HG03060 (cell line): ENCODE data around the gene MINDY4.

Source experiments
- ATAC-seq: cut with Tn5 transposase; IDR thresholded peaks from one replicate; pipeline ENCODE4 v1.9.1; 2021; ENCODE audit warnings: low read depth, moderate number of reproducible peaks; ENCODE audit not compliant: unreplicated experiment

The MINDY4 gene

DNA sequence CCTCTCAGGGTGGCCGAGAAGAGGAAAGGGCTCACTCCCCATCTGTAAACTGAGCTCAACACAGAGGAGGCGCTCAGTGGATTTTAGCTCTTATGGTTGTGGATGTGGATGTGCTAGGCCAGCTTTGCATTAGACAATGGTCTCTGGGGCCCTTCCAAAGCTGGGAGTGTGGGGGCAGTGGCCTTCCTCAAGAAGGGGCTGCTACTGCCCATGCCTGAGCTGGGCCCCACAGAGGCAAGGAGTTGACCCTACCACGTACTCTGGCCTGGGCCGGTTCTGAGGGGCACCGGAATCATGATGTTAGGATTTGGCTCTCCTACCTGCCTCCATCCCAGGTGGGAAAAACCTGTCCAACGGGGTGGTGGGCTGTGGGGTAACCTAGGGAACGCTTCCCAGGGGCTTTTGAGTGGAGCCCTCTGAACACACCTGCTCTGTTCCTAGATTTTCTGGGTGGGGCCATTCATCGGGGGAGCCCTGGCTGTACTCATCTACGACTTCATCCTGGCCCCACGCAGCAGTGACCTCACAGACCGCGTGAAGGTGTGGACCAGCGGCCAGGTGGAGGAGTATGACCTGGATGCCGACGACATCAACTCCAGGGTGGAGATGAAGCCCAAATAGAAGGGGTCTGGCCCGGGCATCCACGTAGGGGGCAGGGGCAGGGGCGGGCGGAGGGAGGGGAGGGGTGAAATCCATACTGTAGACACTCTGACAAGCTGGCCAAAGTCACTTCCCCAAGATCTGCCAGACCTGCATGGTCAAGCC is 152.0 kb downstream of the MINDY4 start:
- ATAC-seq = no peak

DNA sequence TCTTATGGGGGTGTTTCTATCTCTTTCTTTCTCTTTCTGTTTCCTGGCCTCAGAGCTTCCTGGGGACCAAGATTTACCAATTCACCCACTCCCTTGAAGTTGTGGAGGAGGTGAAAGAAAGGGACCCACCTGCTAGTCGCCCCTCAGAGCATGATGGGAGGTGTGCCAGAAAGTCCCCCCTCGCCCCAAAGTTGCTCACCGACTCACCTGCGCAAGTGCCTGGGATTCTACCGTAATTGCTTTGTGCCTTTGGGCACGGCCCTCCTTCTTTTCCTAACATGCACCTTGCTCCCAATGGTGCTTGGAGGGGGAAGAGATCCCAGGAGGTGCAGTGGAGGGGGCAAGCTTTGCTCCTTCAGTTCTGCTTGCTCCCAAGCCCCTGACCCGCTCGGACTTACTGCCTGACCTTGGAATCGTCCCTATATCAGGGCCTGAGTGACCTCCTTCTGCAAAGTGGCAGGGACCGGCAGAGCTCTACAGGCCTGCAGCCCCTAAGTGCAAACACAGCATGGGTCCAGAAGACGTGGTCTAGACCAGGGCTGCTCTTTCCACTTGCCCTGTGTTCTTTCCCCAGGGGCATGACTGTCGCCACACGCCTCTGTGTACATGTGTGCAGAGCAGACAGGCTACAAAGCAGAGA is 152.7 kb downstream of the MINDY4 start:
- ATAC-seq = no peak

GRCh38 chr7:30924624-30925023 is 153.4 kb downstream of the MINDY4 start:
- ATAC-seq = no peak

DNA sequence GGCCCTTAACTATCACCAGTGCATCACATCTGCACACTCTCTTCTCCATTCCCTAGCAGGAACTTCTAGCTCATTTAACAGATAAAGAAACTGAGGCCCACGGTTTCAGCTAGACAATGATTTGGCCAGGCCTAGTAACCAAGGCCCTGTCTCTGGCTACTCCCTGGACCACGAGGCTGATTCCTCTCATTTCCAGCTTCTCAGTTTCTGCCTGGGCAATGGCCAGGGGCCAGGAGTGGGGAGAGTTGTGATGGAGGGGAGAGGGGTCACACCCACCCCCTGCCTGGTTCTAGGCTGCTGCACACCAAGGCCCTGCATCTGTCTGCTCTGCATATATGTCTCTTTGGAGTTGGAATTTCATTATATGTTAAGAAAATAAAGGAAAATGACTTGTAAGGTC is 153.9 kb downstream of the MINDY4 start:
- ATAC-seq = no peak

GRCh38 chr7:30925913-30926312 is 154.7 kb downstream of the MINDY4 start:
- ATAC-seq = no peak

DNA sequence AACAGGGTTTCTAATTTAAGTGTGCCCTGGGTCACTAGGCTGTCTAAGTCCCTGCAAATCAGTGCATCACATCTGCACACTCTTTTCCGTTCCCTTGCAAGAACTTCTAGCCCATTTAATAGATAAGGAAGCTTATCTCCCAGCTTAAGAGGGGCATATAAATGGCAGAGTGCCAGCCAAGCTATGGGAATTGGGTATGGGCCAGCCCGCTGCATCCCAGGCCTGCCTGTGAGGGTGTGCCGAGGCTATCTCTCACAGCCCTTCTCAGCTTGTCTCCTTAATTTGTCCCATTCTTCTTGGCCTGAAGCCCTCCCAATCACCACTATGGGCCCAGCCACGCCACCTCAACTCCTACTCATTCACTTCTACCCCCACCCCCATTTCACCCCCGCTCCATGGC is 155.1 kb downstream of the MINDY4 start:
- ATAC-seq = no peak

DNA sequence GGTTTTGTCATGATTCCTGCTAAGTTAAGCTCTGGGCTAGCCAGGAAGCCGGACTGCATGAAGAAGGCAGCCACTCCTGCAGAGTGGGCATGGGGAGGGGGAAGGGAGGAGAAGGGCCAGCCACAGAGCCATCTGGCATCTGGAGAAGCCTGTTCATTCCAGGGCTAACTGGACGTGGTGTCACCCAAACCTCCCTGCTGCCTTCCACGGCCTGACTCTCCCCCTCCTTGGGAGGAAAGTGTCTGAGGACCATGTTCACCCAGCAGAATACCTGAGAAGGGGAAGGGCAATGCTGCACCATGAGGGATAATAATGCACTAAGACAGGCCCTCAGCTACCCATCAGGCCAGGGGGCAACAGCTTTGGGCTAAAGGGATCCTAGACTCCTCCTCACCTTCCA is 155.8 kb downstream of the MINDY4 start:
- ATAC-seq = no peak

- no peak for ATAC-seq
Observed at GRCh38 chr7:30927559-30927958, 156.3 kb downstream of the MINDY4 start.

DNA sequence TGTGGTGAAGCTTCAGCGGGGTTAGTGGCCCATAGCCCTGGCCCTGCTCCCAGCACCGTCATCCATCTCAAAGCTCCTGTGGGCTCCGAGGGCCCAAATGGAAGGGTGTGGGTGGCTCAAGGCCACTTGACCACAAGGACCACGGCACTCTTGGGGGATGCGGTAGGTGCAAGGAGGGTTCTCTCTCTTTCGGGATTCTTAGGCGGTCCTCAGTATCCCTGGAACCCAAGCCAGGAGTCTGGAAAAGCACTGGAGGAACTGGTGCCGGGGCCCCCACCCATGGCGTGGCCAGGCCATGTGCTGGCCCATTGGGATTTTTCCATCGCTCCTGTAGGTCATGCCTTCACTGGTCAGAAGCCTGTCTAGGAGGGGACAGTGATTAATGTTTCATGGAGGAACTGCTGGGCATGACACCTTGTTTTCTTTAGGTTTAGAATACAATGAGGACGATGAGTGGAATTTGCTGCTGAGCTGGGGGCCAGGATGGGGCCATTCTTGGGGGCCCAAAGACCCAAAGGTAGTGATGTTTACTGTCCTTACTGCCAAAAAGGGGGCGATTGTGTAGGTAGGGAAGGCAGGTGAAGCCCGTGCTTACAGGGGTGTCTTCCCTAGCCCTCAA is 157.1 kb downstream of the MINDY4 start:
- no peak for ATAC-seq

- no peak for ATAC-seq
Observed at GRCh38 chr7:30929686-30930085, 158.5 kb downstream of the MINDY4 start.

- no peak for ATAC-seq
Observed at GRCh38 chr7:30930621-30931020, 159.4 kb downstream of the MINDY4 start.

GRCh38 chr7:30931161-30931928 is 160.1 kb downstream of the MINDY4 start:
- no peak for ATAC-seq

- ATAC-seq = no peak
Observed at GRCh38 chr7:30931929-30932540, 160.8 kb downstream of the MINDY4 start.

GRCh38 chr7:30932562-30932961 is 161.3 kb downstream of the MINDY4 start:
- ATAC-seq = no peak

- ATAC-seq = no peak
Observed at GRCh38 chr7:30933124-30933974, 162.1 kb downstream of the MINDY4 start.

DNA sequence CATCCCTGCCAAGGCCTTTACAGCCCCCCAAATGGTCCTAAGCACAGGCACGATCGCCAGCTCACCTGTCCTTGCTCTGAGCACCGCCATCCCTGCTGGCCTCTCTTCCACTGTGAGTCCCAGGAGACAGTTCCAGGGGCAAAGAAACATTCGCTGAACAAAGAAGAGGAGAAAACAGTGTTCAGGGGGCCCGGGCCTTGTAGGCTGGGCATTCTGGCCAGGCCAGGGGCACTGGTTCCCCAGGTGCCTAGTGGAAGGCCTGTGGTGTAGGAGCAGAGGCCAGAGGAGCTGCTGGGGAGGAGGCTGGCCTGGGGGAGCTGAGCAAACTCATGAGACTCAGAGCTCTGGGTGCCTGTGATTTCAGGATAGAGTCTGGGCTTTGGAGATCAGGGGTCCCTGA is 163.0 kb downstream of the MINDY4 start:
- ATAC-seq = no peak

GRCh38 chr7:30934732-30935568 is 163.7 kb downstream of the MINDY4 start:
- no peak for ATAC-seq

DNA sequence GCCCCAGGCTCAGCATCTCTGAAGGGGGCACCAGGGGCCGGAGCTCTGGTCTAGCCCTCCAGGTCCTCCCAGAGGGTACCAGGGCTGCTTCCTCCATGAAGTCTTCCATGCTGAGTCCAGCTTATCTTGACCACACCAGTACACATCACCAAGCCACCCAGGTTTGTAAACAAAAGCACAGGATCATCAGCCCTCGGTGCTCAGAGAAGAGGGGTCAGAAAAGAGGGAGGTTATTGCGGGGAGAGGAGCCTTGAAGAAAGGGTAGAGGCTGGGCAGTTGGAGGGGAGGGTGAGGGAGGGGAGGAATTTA is 164.3 kb downstream of the MINDY4 start:
- no peak for ATAC-seq

DNA sequence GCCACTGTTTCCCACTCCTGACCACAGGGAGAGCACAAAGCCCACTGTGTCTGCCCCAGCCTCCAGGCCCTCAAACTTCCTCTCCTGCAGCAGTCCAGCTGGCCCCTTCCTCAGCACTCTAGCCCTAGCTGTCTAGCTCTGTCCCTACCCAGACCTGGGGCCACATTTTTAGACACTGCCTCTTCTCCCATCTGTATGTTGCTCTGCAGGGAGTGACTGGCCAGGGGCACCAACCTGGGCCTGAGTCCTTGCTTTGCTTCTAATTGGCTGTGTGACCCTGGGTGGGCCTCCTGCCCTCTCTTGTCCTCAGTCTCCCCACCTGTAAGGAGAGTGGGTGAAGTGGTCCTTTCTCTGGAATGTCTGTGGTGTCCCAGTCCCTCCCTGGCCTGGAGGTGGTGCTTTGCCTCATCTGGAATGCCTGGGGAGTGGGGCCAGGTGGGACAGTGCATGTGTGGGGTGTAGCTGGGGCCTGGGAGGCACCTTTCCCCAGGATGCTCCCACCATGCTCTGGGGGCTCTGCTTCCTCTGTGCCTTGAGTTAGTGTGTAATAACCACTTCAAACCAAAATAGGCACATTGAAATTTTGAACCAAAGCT is 165.5 kb downstream of the MINDY4 start:
- ATAC-seq = no peak
